ENCODE data around the gene UHRF2. TPM values are rescaled to one million over a fixed set of nuclear protein-coding genes. Genes with fewer than 3 reads are reported as not detected.

UHRF2 gene
- total RNA-seq, 1 experiment from 2014 or later, result 58.3 TPM

- ChIA-PET CTCF (interaction anchor here (0.7 kb wide), 1 partner anchor 9 kb away, joined by 3 read pairs; no protein-coding TSS in a partner anchor), POLR2A (no interaction called here)
- DNase-seq (ENCODE audit: unreplicated experiment), result no peak
- no peaks in the 10 kb centered on the region for H3K27me3 Mint-ChIP-seq (ENCODE audit: insufficient read depth, unreplicated experiment)
- H3K4me1 Mint-ChIP-seq (ENCODE audit: insufficient read depth, unreplicated experiment), result no peaks in the 10 kb centered on the region
- BruUV-seq (replicated peaks), result no TSS peak
- H3K27ac Mint-ChIP-seq (ENCODE audit: low read depth, unreplicated experiment), result no peak overlapping the region
- H3K4me3 Mint-ChIP-seq (ENCODE audit: unreplicated experiment), result no peak overlapping the region
- intact Hi-C loops (cut with micrococcal nuclease), result no loop called here
- no peaks in the 10 kb centered on the region for H3K36me3 Mint-ChIP-seq (ENCODE audit: insufficient read depth, unreplicated experiment)
- no peaks in the 10 kb centered on the region for H3K9me3 Mint-ChIP-seq (ENCODE audit: unreplicated experiment)
- TF ChIP-seq, protein P1, sequence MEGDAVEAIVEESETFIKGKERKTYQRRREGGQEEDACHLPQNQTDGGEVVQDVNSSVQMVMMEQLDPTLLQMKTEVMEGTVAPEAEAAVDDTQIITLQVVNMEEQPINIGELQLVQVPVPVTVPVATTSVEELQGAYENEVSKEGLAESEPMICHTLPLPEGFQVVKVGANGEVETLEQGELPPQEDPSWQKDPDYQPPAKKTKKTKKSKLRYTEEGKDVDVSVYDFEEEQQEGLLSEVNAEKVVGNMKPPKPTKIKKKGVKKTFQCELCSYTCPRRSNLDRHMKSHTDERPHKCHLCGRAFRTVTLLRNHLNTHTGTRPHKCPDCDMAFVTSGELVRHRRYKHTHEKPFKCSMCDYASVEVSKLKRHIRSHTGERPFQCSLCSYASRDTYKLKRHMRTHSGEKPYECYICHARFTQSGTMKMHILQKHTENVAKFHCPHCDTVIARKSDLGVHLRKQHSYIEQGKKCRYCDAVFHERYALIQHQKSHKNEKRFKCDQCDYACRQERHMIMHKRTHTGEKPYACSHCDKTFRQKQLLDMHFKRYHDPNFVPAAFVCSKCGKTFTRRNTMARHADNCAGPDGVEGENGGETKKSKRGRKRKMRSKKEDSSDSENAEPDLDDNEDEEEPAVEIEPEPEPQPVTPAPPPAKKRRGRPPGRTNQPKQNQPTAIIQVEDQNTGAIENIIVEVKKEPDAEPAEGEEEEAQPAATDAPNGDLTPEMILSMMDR (IDR thresholded peaks at IDR 0.05; ENCODE audit: unreplicated experiment), result no peak
Measured at GRCh38 chr9:6405371-6405770, 7.6 kb upstream of the UHRF2 start.

DNA sequence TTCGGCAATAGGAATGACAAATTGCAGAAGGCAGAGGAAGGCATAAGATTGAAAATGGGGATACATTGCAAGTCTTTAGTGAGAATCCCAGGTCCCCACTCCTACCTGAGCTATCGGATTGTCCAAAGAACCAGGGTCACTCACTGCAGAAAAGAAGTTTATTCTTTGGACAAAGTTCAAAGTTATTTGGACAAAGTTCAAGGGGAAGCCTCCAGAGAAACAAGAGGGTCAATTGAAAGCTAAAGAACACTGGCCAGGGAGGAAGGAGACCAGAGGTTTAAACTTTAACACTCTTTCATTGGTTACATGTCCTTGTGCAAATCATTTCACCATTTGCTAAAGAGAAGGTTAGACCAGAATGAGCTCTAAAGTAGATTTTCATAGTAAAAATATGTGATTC, 5.2 kb upstream of the UHRF2 start:
- no TSS peak for BruUV-seq (replicated peaks)
- POLR2A ChIA-PET, result interaction anchor here (0.6 to 1.9 kb wide), 3 partner anchors 23 to 168 kb away, joined by 3 to 5 read pairs (median 3); no protein-coding TSS in a partner anchor
- H3K27ac Mint-ChIP-seq (ENCODE audit: low read depth, unreplicated experiment), result no peak overlapping the region
- no peaks in the 10 kb centered on the region for H3K27me3 Mint-ChIP-seq (ENCODE audit: insufficient read depth, unreplicated experiment)
- H3K4me1 Mint-ChIP-seq (ENCODE audit: insufficient read depth, unreplicated experiment), result no peaks in the 10 kb centered on the region
- CTCF ChIA-PET, result interaction anchor here (0.5 to 0.7 kb wide), 2 partner anchors 50 to 101 kb away, joined by 3 to 4 read pairs; no protein-coding TSS in a partner anchor
- H3K4me3 Mint-ChIP-seq (ENCODE audit: unreplicated experiment), result no peak overlapping the region
- H3K9me3 Mint-ChIP-seq (ENCODE audit: unreplicated experiment), result no peaks in the 10 kb centered on the region
- intact Hi-C loops (cut with micrococcal nuclease), result no loop called here
- TF ChIP-seq, protein P1 (IDR thresholded peaks at IDR 0.05; ENCODE audit: unreplicated experiment), result no peak
- DNase-seq (ENCODE audit: unreplicated experiment), result no peak
- no peaks in the 10 kb centered on the region for H3K36me3 Mint-ChIP-seq (ENCODE audit: insufficient read depth, unreplicated experiment)

- no peak for DNase-seq (ENCODE audit: unreplicated experiment)
- BruUV-seq (replicated peaks), result no TSS peak
- CTCF ChIA-PET, result no interaction called here
- no peaks in the 10 kb centered on the region for H3K27me3 Mint-ChIP-seq (ENCODE audit: insufficient read depth, unreplicated experiment)
- POLR2A ChIA-PET, result interaction anchor here (0.6 to 1.9 kb wide), 3 partner anchors 24 to 167 kb away, joined by 3 to 5 read pairs (median 3); no protein-coding TSS in a partner anchor
- H3K4me3 Mint-ChIP-seq (ENCODE audit: unreplicated experiment), result no peak overlapping the region
- TF ChIP-seq, protein P1 (IDR thresholded peaks at IDR 0.05; ENCODE audit: unreplicated experiment), result no peak
- no peaks in the 10 kb centered on the region for H3K9me3 Mint-ChIP-seq (ENCODE audit: unreplicated experiment)
- no peak overlapping the region for H3K27ac Mint-ChIP-seq (ENCODE audit: low read depth, unreplicated experiment)
- no peaks in the 10 kb centered on the region for H3K36me3 Mint-ChIP-seq (ENCODE audit: insufficient read depth, unreplicated experiment)
- no peaks in the 10 kb centered on the region for H3K4me1 Mint-ChIP-seq (ENCODE audit: insufficient read depth, unreplicated experiment)
- intact Hi-C loops (cut with micrococcal nuclease), result no loop called here
Measured at GRCh38 chr9:6408320-6408719, 4.7 kb upstream of the UHRF2 start.

DNA sequence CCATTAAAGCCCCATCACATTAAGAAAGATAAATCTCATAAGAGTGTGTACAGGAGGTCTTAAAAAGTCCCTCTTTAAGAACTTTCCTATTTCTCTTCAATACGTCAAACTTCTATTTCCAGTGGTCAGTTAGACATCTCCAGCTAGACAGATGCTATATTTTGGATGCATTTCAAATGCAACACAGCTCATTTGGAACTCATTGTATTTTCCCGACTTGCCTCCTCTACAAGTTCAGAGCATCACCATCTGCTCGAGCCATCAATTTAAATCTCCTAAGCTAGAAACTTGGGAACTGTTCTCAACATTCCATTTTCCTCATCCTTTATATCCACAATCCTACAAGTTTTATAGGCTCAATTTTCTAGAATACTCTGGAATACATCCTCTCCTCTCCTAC, 3.2 kb upstream of the UHRF2 start:
- intact Hi-C loops (cut with micrococcal nuclease), result loop anchor here (5.0 kb wide), 1 partner anchor 272 kb away; no protein-coding TSS in a partner anchor
- no TSS peak for BruUV-seq (replicated peaks)
- H3K27me3 Mint-ChIP-seq (ENCODE audit: insufficient read depth, unreplicated experiment), result no peaks in the 10 kb centered on the region
- TF ChIP-seq, protein P1 (IDR thresholded peaks at IDR 0.05; ENCODE audit: unreplicated experiment), result no peak
- ChIA-PET CTCF (no interaction called here), POLR2A (interaction anchor here (0.5 to 0.7 kb wide), 2 partner anchors 55 to 328 kb away, joined by 3 read pairs; no protein-coding TSS in a partner anchor)
- H3K4me3 Mint-ChIP-seq (ENCODE audit: unreplicated experiment), result no peak overlapping the region
- no peak overlapping the region for H3K27ac Mint-ChIP-seq (ENCODE audit: low read depth, unreplicated experiment)
- H3K4me1 Mint-ChIP-seq (ENCODE audit: insufficient read depth, unreplicated experiment), result peaks cover 5% of the 10 kb centered on the region
- H3K9me3 Mint-ChIP-seq (ENCODE audit: unreplicated experiment), result no peaks in the 10 kb centered on the region
- DNase-seq (ENCODE audit: unreplicated experiment), result no peak
- H3K36me3 Mint-ChIP-seq (ENCODE audit: insufficient read depth, unreplicated experiment), result no peaks in the 10 kb centered on the region

All from MCF 10A (cell line).